Transverse colon (tissue), 4 donors: ENCODE measurements around the gene SAGE1. TPM values are rescaled to one million over a fixed set of nuclear protein-coding genes. Genes with fewer than 3 reads are reported as not detected.
A peak's percentile ranks its signal among the peaks of the same experiment; 100 is the strongest.

ENCODE experiments used
- DNase-seq: peaks from one replicate; pipeline ENCODE4 v3.0.0-alpha.2; 2019
- H3K27ac ChIP-seq, 4 donors: fragments of 200-600 bp; sonication (generic); 2 replicates each; pipeline ENCODE4 v1.5.1; 2016 to 2018; ENCODE audit warnings: inconsistent platforms in 4 of 4
- H3K27me3 ChIP-seq: fragments of 200-600 bp; sonication (generic); 2 replicates; pipeline ENCODE4 v1.5.1; 2017; ENCODE audit warnings: inconsistent platforms
- H3K36me3 ChIP-seq, 4 donors: fragments of 200-600 bp; sonication (generic); 2 replicates each; pipeline ENCODE4 v1.5.1; 2017 to 2019; ENCODE audit warnings: inconsistent platforms in 4 of 4
- H3K4me1 ChIP-seq, 4 donors: fragments of 200-600 bp; sonication (generic); 2 replicates each; pipeline ENCODE4 v1.5.1; 2017 to 2020; ENCODE audit warnings: inconsistent platforms in 4 of 4
- H3K4me3 ChIP-seq, 4 donors: fragments of 200-600 bp; sonication (generic); 1 replicate in 1 of 4; 2 replicates in 3 of 4; pipeline versions ENCODE4 v1.5.1 to v1.6.1; 2017 to 2019; ENCODE audit warnings: inconsistent platforms in 4 of 4
- H3K9me3 ChIP-seq, 2 donors: fragments of 200-600 bp; sonication (generic); 2 replicates each; pipeline ENCODE4 v1.5.1; 2017 to 2019; ENCODE audit warnings: inconsistent platforms in 2 of 2
- CTCF ChIP-seq, 5 experiments: fragments of 200-600 bp in 3 of 5; fragments of 450-650 bp in 2 of 5; sonication (generic) in 3 of 5; IDR thresholded peaks; 1 replicate in 2 of 5; 2 replicates in 3 of 5; pipeline ENCODE4 v1.5.1; 2016 to 2017; ENCODE audit warnings: antibody characterized with exemption in 5 of 5, inconsistent platforms in 3 of 5, mild to moderate bottlenecking in 2 of 5, moderate library complexity in 1 of 5
- EP300 ChIP-seq: sonication (generic); formaldehyde crosslinking; IDR thresholded peaks from one replicate; pipeline ENCODE4 v1.6.1; 2017; ENCODE audit warnings: antibody characterized with exemption, low read depth
- POLR2A ChIP-seq: fragments of 450-650 bp; IDR thresholded peaks from one replicate; pipeline ENCODE4 v1.6.1; 2016; ENCODE audit warnings: antibody characterized with exemption, mild to moderate bottlenecking, moderate library complexity
- POLR2AphosphoS5 ChIP-seq, 3 donors: sonication (generic); formaldehyde crosslinking; IDR thresholded peaks; one replicate each; pipeline ENCODE4 v1.6.1; 2016; ENCODE audit warnings: antibody characterized with exemption in 3 of 3
- WGBS, 2 donors: methylation state at CpG; one replicate each; pipeline ENCODE4 v1.1.5; 2018; ENCODE audit warnings: low coverage in 1 of 2; 5-methylcytosine and 5-hydroxymethylcytosine counted together
- in situ Hi-C, 4 donors: fragments of 200-750 bp; cut with MboI; loops; one replicate each; pipeline versions ENCODE4 v1.15.0 to v1.15.1; 2017; ENCODE audit warnings: low sequenced_read_pairs in 3 of 4, low pct_ligation_motif_present in 1 of 4, low pct_unique_long_range_greater_than_20kb in 1 of 4
- intact Hi-C: fragments of 100-400 bp; cut with DNase I; formaldehyde crosslinking; loops from one replicate; pipeline ENCODE4 v1.15.1; 2023; ENCODE audit warnings: low total_unique reads
- total RNA-seq, 4 donors: library from RNA; depleted of rRNA; stranded (reverse); fragments of >200 nt; gene quantifications; one replicate each; pipeline ENCODE4 v1.1.0, GENCODE V29; 2016

The SAGE1 gene
- total RNA-seq, 4 donors from 2014 or later, result not detected

GRCh38 chrX:135923353-135923752, 29.8 kb downstream of the SAGE1 start:
- DNase-seq, result no peak
- intact Hi-C loops (no loop called here), in situ Hi-C loops (no loop called here)

DNA sequence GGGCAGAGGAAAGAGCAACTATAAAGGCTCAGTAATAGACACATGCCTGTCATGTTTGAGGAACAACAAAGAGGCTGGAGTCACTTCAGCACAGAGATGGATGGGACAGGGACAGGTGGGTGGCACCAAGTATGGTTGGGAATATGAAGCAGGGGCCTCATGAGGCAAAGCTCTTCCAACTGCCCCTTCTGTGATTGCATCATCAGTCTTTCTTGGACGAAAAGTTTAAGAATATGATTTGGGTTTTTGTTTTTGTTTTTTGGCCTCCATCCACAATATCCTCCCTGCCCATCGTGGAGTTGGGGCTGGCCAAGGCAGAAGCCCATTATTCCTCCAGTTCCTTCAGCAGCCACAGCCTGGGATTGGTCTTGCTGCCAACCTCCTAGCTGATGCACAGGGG, 34.4 kb downstream of the SAGE1 start:
- WGBS, 2 donors, result 40 to 52% methylated on average over 2 of the region's 2 CpGs
- TF ChIP-seq CTCF (IDR thresholded peaks at IDR 0.05), result no peak
- TF ChIP-seq POLR2A, result no peak
- intact Hi-C loops, result no loop called here

More at GRCh38 chrX:135923353-135923752, 29.8 kb downstream of the SAGE1 start:
- no peak overlapping the region for H3K4me3 ChIP-seq
- H3K27me3 ChIP-seq, result no peaks in the 10 kb centered on the region
- no peaks in the 10 kb centered on the region for H3K4me1 ChIP-seq
- H3K36me3 ChIP-seq, result no peaks in the 10 kb centered on the region
- no peak overlapping the region for H3K27ac ChIP-seq
- WGBS, 2 donors, result 67 to 69% methylated on average over 2 to 5 of the region's 5 CpGs
- TF ChIP-seq POLR2AphosphoS5 (IDR thresholded peaks at IDR 0.05), result no peak
- TF ChIP-seq CTCF (IDR thresholded peaks at IDR 0.05), result no peak
- no peak for TF ChIP-seq POLR2A
- TF ChIP-seq EP300, result no peak
- no peaks in the 10 kb centered on the region for H3K9me3 ChIP-seq

GRCh38 chrX:135931644-135932487, 38.4 kb downstream of the SAGE1 start:
- no peak overlapping the region for H3K4me3 ChIP-seq
- no peaks in the 10 kb centered on the region for H3K9me3 ChIP-seq
- no peaks in the 10 kb centered on the region for H3K27me3 ChIP-seq
- in situ Hi-C loops (no loop called here), intact Hi-C loops (no loop called here)
- DNase-seq, result peak; percentile 56
- peak in 4 of 5 experiments; percentile 39 to 69 (median 54) for TF ChIP-seq CTCF (IDR thresholded peaks at IDR 0.05)
- no peak for TF ChIP-seq POLR2A
- TF ChIP-seq POLR2AphosphoS5 (IDR thresholded peaks at IDR 0.05), result no peak
- no peak for TF ChIP-seq EP300
- no peaks in the 10 kb centered on the region for H3K36me3 ChIP-seq
- no peaks in the 10 kb centered on the region for H3K4me1 ChIP-seq
- WGBS, 2 donors, result 28 to 51% methylated on average over 7 to 19 of the region's 19 CpGs
- no peak overlapping the region for H3K27ac ChIP-seq

More for the DNA sequence above, 34.4 kb downstream of the SAGE1 start:
- H3K36me3 ChIP-seq, result no peaks in the 10 kb centered on the region
- in situ Hi-C loops, result no loop called here
- no peaks in the 10 kb centered on the region for H3K27me3 ChIP-seq
- DNase-seq, result no peak
- no peak overlapping the region for H3K27ac ChIP-seq
- no peak overlapping the region for H3K4me3 ChIP-seq
- no peaks in the 10 kb centered on the region for H3K9me3 ChIP-seq
- no peaks in the 10 kb centered on the region for H3K4me1 ChIP-seq

GRCh38 chrX:135944486-135944885, 51.0 kb downstream of the SAGE1 start:
- H3K36me3 ChIP-seq, result no peaks in the 10 kb centered on the region
- no peak for DNase-seq
- 61 to 100% methylated on average over 1 to 2 of the region's 2 CpGs for WGBS, 2 donors
- H3K4me1 ChIP-seq, result no peaks in the 10 kb centered on the region
- no peak overlapping the region for H3K27ac ChIP-seq
- no peak for TF ChIP-seq POLR2AphosphoS5 (IDR thresholded peaks at IDR 0.05)
- no peak for TF ChIP-seq POLR2A
- TF ChIP-seq EP300, result no peak
- no peak for TF ChIP-seq CTCF (IDR thresholded peaks at IDR 0.05)
- H3K9me3 ChIP-seq, result no peaks in the 10 kb centered on the region
- intact Hi-C loops, result no loop called here
- in situ Hi-C loops, result no loop called here
- H3K27me3 ChIP-seq, result no peaks in the 10 kb centered on the region
- H3K4me3 ChIP-seq, result no peak overlapping the region
